Measurements from ENCODE around the gene RPA1.

DNA sequence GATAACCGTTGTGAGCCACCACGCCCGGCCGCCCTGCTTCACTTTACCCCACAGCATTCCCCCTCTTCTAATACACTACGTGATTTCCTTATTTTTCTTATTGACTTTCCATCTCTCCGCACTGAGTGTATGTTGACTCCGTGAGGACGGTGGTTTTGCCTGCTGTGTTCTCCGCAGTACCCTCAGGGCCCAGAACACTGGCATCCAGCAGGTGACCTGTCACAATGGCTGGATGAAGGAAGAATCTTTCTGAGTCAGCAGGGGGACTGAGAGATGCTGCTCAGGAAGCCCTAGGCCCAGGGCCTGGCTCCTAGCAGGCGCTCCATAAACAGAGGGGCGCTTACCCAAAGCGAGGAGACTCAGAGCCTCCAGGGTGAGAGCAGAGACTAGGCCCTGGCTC, 115.8 kb downstream of the RPA1 start:
- TF ChIP-seq, protein P1, sequence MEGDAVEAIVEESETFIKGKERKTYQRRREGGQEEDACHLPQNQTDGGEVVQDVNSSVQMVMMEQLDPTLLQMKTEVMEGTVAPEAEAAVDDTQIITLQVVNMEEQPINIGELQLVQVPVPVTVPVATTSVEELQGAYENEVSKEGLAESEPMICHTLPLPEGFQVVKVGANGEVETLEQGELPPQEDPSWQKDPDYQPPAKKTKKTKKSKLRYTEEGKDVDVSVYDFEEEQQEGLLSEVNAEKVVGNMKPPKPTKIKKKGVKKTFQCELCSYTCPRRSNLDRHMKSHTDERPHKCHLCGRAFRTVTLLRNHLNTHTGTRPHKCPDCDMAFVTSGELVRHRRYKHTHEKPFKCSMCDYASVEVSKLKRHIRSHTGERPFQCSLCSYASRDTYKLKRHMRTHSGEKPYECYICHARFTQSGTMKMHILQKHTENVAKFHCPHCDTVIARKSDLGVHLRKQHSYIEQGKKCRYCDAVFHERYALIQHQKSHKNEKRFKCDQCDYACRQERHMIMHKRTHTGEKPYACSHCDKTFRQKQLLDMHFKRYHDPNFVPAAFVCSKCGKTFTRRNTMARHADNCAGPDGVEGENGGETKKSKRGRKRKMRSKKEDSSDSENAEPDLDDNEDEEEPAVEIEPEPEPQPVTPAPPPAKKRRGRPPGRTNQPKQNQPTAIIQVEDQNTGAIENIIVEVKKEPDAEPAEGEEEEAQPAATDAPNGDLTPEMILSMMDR (IDR thresholded peaks at IDR 0.05; ENCODE audit: poor library complexity, severe bottlenecking), result no peak
- TF ChIP-seq POLR2AphosphoS5 (IDR thresholded peaks at IDR 0.05) (no peak), EP300 (conservative IDR thresholded peaks at IDR 0.05; ENCODE audit: poor library complexity, severe bottlenecking) (no peak), EZH2 (IDR thresholded peaks at IDR 0.05; ENCODE audit: borderline replicate concordance, insufficient read depth, low read length, poor library complexity, severe bottlenecking) (no peak), RAD21 (conservative IDR thresholded peaks at IDR 0.05) (no peak), SMC3 (conservative IDR thresholded peaks at IDR 0.05; ENCODE audit: poor library complexity) (no peak)
- TF ChIP-seq, protein P2, sequence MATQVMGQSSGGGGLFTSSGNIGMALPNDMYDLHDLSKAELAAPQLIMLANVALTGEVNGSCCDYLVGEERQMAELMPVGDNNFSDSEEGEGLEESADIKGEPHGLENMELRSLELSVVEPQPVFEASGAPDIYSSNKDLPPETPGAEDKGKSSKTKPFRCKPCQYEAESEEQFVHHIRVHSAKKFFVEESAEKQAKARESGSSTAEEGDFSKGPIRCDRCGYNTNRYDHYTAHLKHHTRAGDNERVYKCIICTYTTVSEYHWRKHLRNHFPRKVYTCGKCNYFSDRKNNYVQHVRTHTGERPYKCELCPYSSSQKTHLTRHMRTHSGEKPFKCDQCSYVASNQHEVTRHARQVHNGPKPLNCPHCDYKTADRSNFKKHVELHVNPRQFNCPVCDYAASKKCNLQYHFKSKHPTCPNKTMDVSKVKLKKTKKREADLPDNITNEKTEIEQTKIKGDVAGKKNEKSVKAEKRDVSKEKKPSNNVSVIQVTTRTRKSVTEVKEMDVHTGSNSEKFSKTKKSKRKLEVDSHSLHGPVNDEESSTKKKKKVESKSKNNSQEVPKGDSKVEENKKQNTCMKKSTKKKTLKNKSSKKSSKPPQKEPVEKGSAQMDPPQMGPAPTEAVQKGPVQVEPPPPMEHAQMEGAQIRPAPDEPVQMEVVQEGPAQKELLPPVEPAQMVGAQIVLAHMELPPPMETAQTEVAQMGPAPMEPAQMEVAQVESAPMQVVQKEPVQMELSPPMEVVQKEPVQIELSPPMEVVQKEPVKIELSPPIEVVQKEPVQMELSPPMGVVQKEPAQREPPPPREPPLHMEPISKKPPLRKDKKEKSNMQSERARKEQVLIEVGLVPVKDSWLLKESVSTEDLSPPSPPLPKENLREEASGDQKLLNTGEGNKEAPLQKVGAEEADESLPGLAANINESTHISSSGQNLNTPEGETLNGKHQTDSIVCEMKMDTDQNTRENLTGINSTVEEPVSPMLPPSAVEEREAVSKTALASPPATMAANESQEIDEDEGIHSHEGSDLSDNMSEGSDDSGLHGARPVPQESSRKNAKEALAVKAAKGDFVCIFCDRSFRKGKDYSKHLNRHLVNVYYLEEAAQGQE (IDR thresholded peaks at IDR 0.05; ENCODE audit: borderline replicate concordance), result no peak

Measured in neural cell (in vitro differentiated cells).